ENCODE results near the gene FOXP1. TPM values are rescaled to one million over a fixed set of nuclear protein-coding genes. Genes with fewer than 3 reads are reported as not detected.

The FOXP1 gene
- total and polyA plus RNA-seq, 2 donors (not counting 1 experiment from before 2014, with no cell fraction given), result 91.1 to 508 TPM

DNA sequence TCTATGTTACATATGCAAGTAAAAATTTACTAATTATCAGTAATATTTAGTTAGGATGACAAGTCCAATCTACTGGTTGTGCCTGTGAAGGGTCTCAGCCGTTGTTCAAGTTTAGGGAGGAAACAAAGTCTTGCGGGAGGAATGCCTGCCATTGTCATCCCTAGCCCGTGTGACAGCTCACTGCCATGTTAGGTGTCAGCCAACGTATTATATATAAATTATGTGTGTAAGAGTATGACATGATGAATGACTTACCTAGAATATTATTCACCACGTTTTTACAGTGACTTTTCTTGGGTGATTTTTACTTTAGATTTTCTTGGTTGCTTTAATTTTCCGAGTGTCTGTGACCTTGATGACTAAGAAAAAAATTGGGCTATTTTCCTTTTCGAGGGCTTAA lies 656.7 kb downstream of the FOXP1 start:
- ChIA-PET POLR2A (no interaction called here), CTCF (no interaction called here)
- ATAC-seq (ENCODE audit: low read depth) (no peak), DNase-seq (no peak)
- Histone ChIP-seq H3K9me3 (ENCODE audit: control extremely low read depth in 1 of 3, control insufficient read depth in 2 of 3, insufficient read depth in 1 of 3, low read length in 2 of 3) (no peaks in the 10 kb centered on the region), H4K20me1 (ENCODE audit: control insufficient read depth, insufficient read depth, low read length, poor library complexity, severe bottlenecking) (no peaks in the 10 kb centered on the region), H3K27me3 (replicated peaks in 1 of 4; ENCODE audit: control extremely low read depth in 1 of 4, control insufficient read depth in 3 of 4, insufficient read depth in 4 of 4, low read length in 3 of 4) (no peaks in the 10 kb centered on the region), H3K79me2 (ENCODE audit: control insufficient read depth, insufficient read depth, low read length) (no peaks in the 10 kb centered on the region), H3K36me3 (replicated peaks in 1 of 2; ENCODE audit: control extremely low read depth in 1 of 2, control insufficient read depth in 1 of 2, extremely low read depth in 1 of 2, insufficient read depth in 2 of 2, low read length in 1 of 2) (no peaks in the 10 kb centered on the region), H3K4me3 (ENCODE audit: control extremely low read depth in 1 of 5, extremely low read depth in 1 of 5, insufficient read depth in 1 of 5, low read depth in 2 of 5, low read length in 4 of 5) (no peak overlapping the region), H2AFZ (ENCODE audit: insufficient read depth, low read depth, low read length, poor library complexity, severe bottlenecking) (no peak overlapping the region), H3K4me2 (replicated peaks; ENCODE audit: low read depth, low read length, poor library complexity, severe bottlenecking) (no peak overlapping the region), H3K9ac (ENCODE audit: low read length) (no peak overlapping the region), H3K4me1 (ENCODE audit: control insufficient read depth in 2 of 2, insufficient read depth in 2 of 2, low read length in 2 of 2) (no peaks in the 10 kb centered on the region), H3K27ac (ENCODE audit: low read length in 2 of 2) (no peak overlapping the region)
- Mint-ChIP-seq H3K27me3 (peaks cover 5% of the 10 kb centered on the region), H3K4me1 (no peaks in the 10 kb centered on the region), H3K4me3 (no peak overlapping the region), H3K27ac (no peak overlapping the region), H3K9me3 (ENCODE audit: insufficient read depth) (no peaks in the 10 kb centered on the region)
- TF ChIP-seq CTCF (IDR thresholded peaks at IDR 0.05) (no peak), EZH2 (IDR thresholded peaks at IDR 0.05; ENCODE audit: borderline replicate concordance, insufficient read depth, low read depth, low read length, poor library complexity, severe bottlenecking) (no peak)
- intact Hi-C loops (cut with micrococcal nuclease), result no loop called here
- no CpG with 5 or more reads among the region's 7 CpGs for WGBS (ENCODE audit: insufficient coverage)

GRCh38 chr3:70919661-70920060 lies 663.9 kb downstream of the FOXP1 start:
- Mint-ChIP-seq H3K9me3 (ENCODE audit: insufficient read depth) (no peaks in the 10 kb centered on the region), H3K27me3 (peaks cover 22% of the 10 kb centered on the region), H3K4me3 (no peak overlapping the region), H3K27ac (no peak overlapping the region), H3K4me1 (no peaks in the 10 kb centered on the region)
- intact Hi-C loops (cut with micrococcal nuclease), result no loop called here
- no peaks in the 10 kb centered on the region for H4K20me1 ChIP-seq (ENCODE audit: control insufficient read depth, insufficient read depth, low read length, poor library complexity, severe bottlenecking)
- WGBS (ENCODE audit: insufficient coverage), result no CpG with 5 or more reads among the region's 3 CpGs
- H2AFZ ChIP-seq (ENCODE audit: insufficient read depth, low read depth, low read length, poor library complexity, severe bottlenecking), result no peak overlapping the region
- ChIA-PET POLR2A (no interaction called here), CTCF (no interaction called here)
- H3K4me3 ChIP-seq (ENCODE audit: control extremely low read depth in 1 of 5, extremely low read depth in 1 of 5, insufficient read depth in 1 of 5, low read depth in 2 of 5, low read length in 4 of 5), result no peak overlapping the region
- no peak overlapping the region for H3K9ac ChIP-seq (ENCODE audit: low read length)
- DNase-seq (no peak), ATAC-seq (ENCODE audit: low read depth) (no peak)
- H3K4me2 ChIP-seq (replicated peaks; ENCODE audit: low read depth, low read length, poor library complexity, severe bottlenecking), result no peak overlapping the region
- H3K79me2 ChIP-seq (ENCODE audit: control insufficient read depth, insufficient read depth, low read length), result no peaks in the 10 kb centered on the region
- H3K4me1 ChIP-seq (ENCODE audit: control insufficient read depth in 2 of 2, insufficient read depth in 2 of 2, low read length in 2 of 2), result no peaks in the 10 kb centered on the region
- H3K27me3 ChIP-seq (replicated peaks in 1 of 4; ENCODE audit: control extremely low read depth in 1 of 4, control insufficient read depth in 3 of 4, insufficient read depth in 4 of 4, low read length in 3 of 4), result no peaks in the 10 kb centered on the region
- H3K36me3 ChIP-seq (replicated peaks in 1 of 2; ENCODE audit: control extremely low read depth in 1 of 2, control insufficient read depth in 1 of 2, extremely low read depth in 1 of 2, insufficient read depth in 2 of 2, low read length in 1 of 2), result no peaks in the 10 kb centered on the region
- no peaks in the 10 kb centered on the region for H3K9me3 ChIP-seq (ENCODE audit: control extremely low read depth in 1 of 3, control insufficient read depth in 2 of 3, insufficient read depth in 1 of 3, low read length in 2 of 3)
- H3K27ac ChIP-seq (ENCODE audit: low read length in 2 of 2), result no peak overlapping the region
- TF ChIP-seq CTCF (IDR thresholded peaks at IDR 0.05), result no peak
- no peak for TF ChIP-seq EZH2 (IDR thresholded peaks at IDR 0.05; ENCODE audit: borderline replicate concordance, insufficient read depth, low read depth, low read length, poor library complexity, severe bottlenecking)

Data from B cell (primary cell).